Testis (tissue), 3 donors: ENCODE data around the gene PITRM1. TPM values are rescaled to one million over a fixed set of nuclear protein-coding genes. Genes with fewer than 3 reads are reported as not detected.

Experiments used
- DNase-seq: peaks from one replicate; pipeline ENCODE4 v3.0.0-alpha.2; 2019
- H3K27ac ChIP-seq, 2 donors: fragments of 200-600 bp; sonication (generic); one replicate each; pipeline ENCODE4 v1.5.1; 2019
- H3K27me3 ChIP-seq: fragments of 200-600 bp; sonication (generic); one replicate; pipeline ENCODE4 v1.5.1; 2019
- H3K36me3 ChIP-seq: fragments of 200-600 bp; sonication (generic); one replicate; pipeline ENCODE4 v1.5.1; 2017; ENCODE audit warnings: low read depth; ENCODE audit errors: missing control alignments
- H3K4me1 ChIP-seq: fragments of 200-600 bp; sonication (generic); one replicate; pipeline ENCODE4 v1.5.1; 2019
- H3K4me3 ChIP-seq, 2 donors: fragments of 200-600 bp; sonication (generic); one replicate each; pipeline ENCODE4 v1.5.1; 2017 to 2019
- H3K9me3 ChIP-seq: fragments of 200-600 bp; sonication (generic); one replicate; pipeline ENCODE4 v1.5.1; 2017
- CTCF ChIP-seq, 3 experiments: fragments of 450-650 bp in 2 of 3; fragments of 200-600 bp in 1 of 3; sonication (generic) in 1 of 3; IDR thresholded peaks; one replicate each; pipeline ENCODE4 v1.5.1; 2016 to 2019; ENCODE audit warnings: antibody characterized with exemption in 3 of 3, mild to moderate bottlenecking in 2 of 3, moderate library complexity in 1 of 3
- POLR2A ChIP-seq: fragments of 450-650 bp; IDR thresholded peaks from one replicate; pipeline ENCODE4 v1.6.1; 2017; ENCODE audit warnings: antibody characterized with exemption, mild to moderate bottlenecking, moderate library complexity
- WGBS, 2 donors: methylation state at CpG; one replicate each; pipeline ENCODE4 v1.1.5; 2018; 5-methylcytosine and 5-hydroxymethylcytosine counted together
- intact Hi-C: fragments of 100-400 bp; cut with DNase I; formaldehyde crosslinking; loops from one replicate; pipeline ENCODE4 v1.15.1; 2023; ENCODE audit warnings: low total_unique reads
- polyA plus RNA-seq: library from polyadenylated mRNA; stranded (reverse); fragments of 350-450 nt; fragmentation: Illumina TruSeq; extraction: RNeasy Lipid Tissue Mini Kit (QIAGEN cat#74804); gene quantifications from one replicate; pipeline ENCODE4 v1.2.3, GENCODE V29; 2014; ENCODE audit warnings: low read depth, low replicate concordance; ENCODE audit not compliant: insufficient read depth
- total RNA-seq, 2 donors: library from RNA; depleted of rRNA; stranded (reverse); fragments of >200 nt; gene quantifications; one replicate each; pipeline ENCODE4 v1.2.3, GENCODE V29; 2016

The PITRM1 gene
- total and polyA plus RNA-seq, 3 donors from 2014 or later: 109 to 162 (median 125) TPM

GRCh38 chr10:3126249-3126648 is 46.3 kb downstream of the PITRM1 start:
- no peaks in the 10 kb centered on the region for H3K27me3 ChIP-seq
- DNase-seq: no peak
- TF ChIP-seq CTCF (IDR thresholded peaks at IDR 0.05) (no peak), POLR2A (no peak)
- no peak overlapping the region for H3K27ac ChIP-seq
- H3K36me3 ChIP-seq: no peaks in the 10 kb centered on the region
- 67 to 83% methylated on average over 10 to 15 of the region's 15 CpGs for WGBS, 2 donors
- intact Hi-C loops: no loop called here
- H3K9me3 ChIP-seq: no peaks in the 10 kb centered on the region
- no peaks in the 10 kb centered on the region for H3K4me1 ChIP-seq
- no peak overlapping the region for H3K4me3 ChIP-seq

GRCh38 chr10:3125527-3126170 is 46.9 kb downstream of the PITRM1 start:
- no peak for DNase-seq
- Histone ChIP-seq H3K4me3 (no peak overlapping the region), H3K27ac (no peak overlapping the region), H3K4me1 (no peaks in the 10 kb centered on the region), H3K36me3 (no peaks in the 10 kb centered on the region), H3K9me3 (no peaks in the 10 kb centered on the region), H3K27me3 (no peaks in the 10 kb centered on the region)
- TF ChIP-seq CTCF (IDR thresholded peaks at IDR 0.05) (no peak), POLR2A (no peak)
- intact Hi-C loops: no loop called here
- WGBS, 2 donors: 80 to 83% methylated on average over 5 to 23 of the region's 24 CpGs

GRCh38 chr10:3124412-3125175 is 48.0 kb downstream of the PITRM1 start:
- Histone ChIP-seq H3K4me3 (no peak overlapping the region), H3K27ac (no peak overlapping the region), H3K27me3 (no peaks in the 10 kb centered on the region), H3K36me3 (no peaks in the 10 kb centered on the region), H3K4me1 (no peaks in the 10 kb centered on the region), H3K9me3 (no peaks in the 10 kb centered on the region)
- no peak for TF ChIP-seq POLR2A
- no peak for TF ChIP-seq CTCF (IDR thresholded peaks at IDR 0.05)
- DNase-seq: no peak
- intact Hi-C loops: no loop called here
- 92 to 94% methylated on average over 12 to 40 of the region's 40 CpGs for WGBS, 2 donors

- no peaks in the 10 kb centered on the region for H3K27me3 ChIP-seq
- H3K9me3 ChIP-seq: no peaks in the 10 kb centered on the region
- no peak overlapping the region for H3K4me3 ChIP-seq
- H3K36me3 ChIP-seq: no peaks in the 10 kb centered on the region
- H3K4me1 ChIP-seq: no peaks in the 10 kb centered on the region
- 81 to 90% methylated on average over 21 to 32 of the region's 32 CpGs for WGBS, 2 donors
- DNase-seq: no peak
- intact Hi-C loops: no loop called here
- H3K27ac ChIP-seq: no peak overlapping the region
- TF ChIP-seq POLR2A (no peak), CTCF (IDR thresholded peaks at IDR 0.05) (no peak)
Measured at GRCh38 chr10:3123571-3124411, 48.8 kb downstream of the PITRM1 start.
